Measurements from ENCODE around the gene SAMD7. TPM values are rescaled to one million over a fixed set of nuclear protein-coding genes. Genes with fewer than 3 reads are reported as not detected.

SAMD7 gene
- total RNA-seq, 4 donors from 2014 or later: not detected

DNA sequence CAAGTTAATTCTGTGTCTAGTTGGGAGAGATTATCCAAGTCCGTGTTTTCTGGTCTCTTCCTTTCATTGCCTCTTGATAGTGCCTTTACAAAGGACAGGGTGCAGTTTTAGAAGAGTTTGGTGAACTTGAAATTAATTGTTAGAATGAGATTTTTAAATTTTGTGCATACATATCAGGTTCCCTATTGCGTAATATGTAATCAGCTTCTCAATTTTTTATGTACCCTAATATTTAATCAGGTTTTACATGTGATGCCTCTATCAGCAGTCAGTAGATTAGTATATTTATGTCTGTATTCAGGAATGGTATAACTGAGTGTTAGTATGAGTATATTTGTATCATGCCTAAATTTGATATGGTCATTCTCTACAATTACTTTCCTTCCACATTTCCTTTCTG is 60.1 kb downstream of the SAMD7 start:
- no peak for TF ChIP-seq CTCF (IDR thresholded peaks at IDR 0.05; ENCODE audit: low read depth)

GRCh38 chr3:169980055-169980454 is 68.7 kb downstream of the SAMD7 start:
- TF ChIP-seq CTCF (IDR thresholded peaks at IDR 0.05; ENCODE audit: low read depth): no peak

- no peak for TF ChIP-seq CTCF (IDR thresholded peaks at IDR 0.05; ENCODE audit: low read depth)
Observed at GRCh38 chr3:169984292-169984691, 72.9 kb downstream of the SAMD7 start.

Other genes with a start within 250 kb of the SAMD7 start
- 10 to 100 TPM in 3 of 4 donors, 1 to 10 TPM in 1; 6.8 to 49.9 (median 31.0) TPM for gene MECOM, start 247.9 kb upstream of the SAMD7 start, total RNA-seq
- gene TERC, start 146.5 kb upstream of the SAMD7 start, total RNA-seq: 100 to 1,000 TPM in 3 of 4 donors, 10 to 100 TPM in 1; 21.2 to 271 (median 165) TPM
- gene ACTRT3, start 142.0 kb upstream of the SAMD7 start, total RNA-seq: 1 to 10 TPM; 3.8 to 7.2 (median 4.9) TPM
- 10 to 100 TPM; 14.1 to 24.3 (median 17.1) TPM for gene MYNN, start 138.2 kb upstream of the SAMD7 start, total RNA-seq
- under 1 TPM in 2 of 4 donors, not detected in 2; 0.22 to 0.38 TPM for gene LRRIQ4, start 98.7 kb upstream of the SAMD7 start, total RNA-seq
- 10 to 100 TPM in 1 of 4 donors, 1 to 10 TPM in 3; 4.2 to 13.2 (median 7.7) TPM for gene LRRC34, start 98.7 kb upstream of the SAMD7 start, total RNA-seq
- under 1 TPM in 1 of 4 donors, not detected in 3; 0.44 TPM for gene LRRC31, start 41.6 kb upstream of the SAMD7 start, total RNA-seq
- 100 to 1,000 TPM in 1 of 4 donors, 10 to 100 TPM in 3; 57.8 to 104 (median 86.1) TPM for gene SEC62, start 55.2 kb downstream of the SAMD7 start, total RNA-seq
- gene GPR160, start 126.4 kb downstream of the SAMD7 start, total RNA-seq: 10 to 100 TPM in 2 of 4 donors, 1 to 10 TPM in 2; 4.6 to 13.9 (median 8.9) TPM

All from subcutaneous adipose tissue (tissue), 4 donors.